Central memory CD8-positive, alpha-beta T cell (primary cell): ENCODE data around the gene TSPAN16.

ENCODE experiments used
- ATAC-seq: fragments of 150-1000 bp; cut with Tn5 transposase; replicated peaks from 2 replicates; pipeline ENCODE4 v1.10.0; 2022; ENCODE audit warnings: mild to moderate bottlenecking, moderate FRiP score, moderate number of reproducible peaks; ENCODE audit not compliant: poor library complexity, severe bottlenecking; ENCODE audit errors: extremely low read depth
- DNase-seq, 2 donors: peaks; one replicate each; pipeline ENCODE4 v3.0.0; 2021; ENCODE audit warnings: low spot score in 2 of 2
- H3K27ac Mint-ChIP-seq: one replicate; pipeline ENCODE4 v1.8.0; 2022; ENCODE audit warnings: low read depth, mild to moderate bottlenecking, moderate library complexity, mixed read lengths
- H3K27me3 Mint-ChIP-seq: one replicate; pipeline ENCODE4 v1.8.0; 2022; ENCODE audit warnings: mixed read lengths
- H3K36me3 Mint-ChIP-seq: one replicate; pipeline ENCODE4 v1.8.0; 2022; ENCODE audit warnings: mild to moderate bottlenecking, moderate library complexity, mixed read lengths; ENCODE audit not compliant: insufficient read depth
- H3K4me1 Mint-ChIP-seq: one replicate; pipeline ENCODE4 v1.8.0; 2022; ENCODE audit warnings: mixed read lengths
- H3K4me3 Mint-ChIP-seq: one replicate; pipeline ENCODE4 v1.8.0; 2022; ENCODE audit warnings: mild to moderate bottlenecking, moderate library complexity, mixed read lengths
- H3K9me3 Mint-ChIP-seq: one replicate; pipeline ENCODE4 v1.8.0; 2022; ENCODE audit warnings: mixed read lengths

Gene TSPAN16

DNA sequence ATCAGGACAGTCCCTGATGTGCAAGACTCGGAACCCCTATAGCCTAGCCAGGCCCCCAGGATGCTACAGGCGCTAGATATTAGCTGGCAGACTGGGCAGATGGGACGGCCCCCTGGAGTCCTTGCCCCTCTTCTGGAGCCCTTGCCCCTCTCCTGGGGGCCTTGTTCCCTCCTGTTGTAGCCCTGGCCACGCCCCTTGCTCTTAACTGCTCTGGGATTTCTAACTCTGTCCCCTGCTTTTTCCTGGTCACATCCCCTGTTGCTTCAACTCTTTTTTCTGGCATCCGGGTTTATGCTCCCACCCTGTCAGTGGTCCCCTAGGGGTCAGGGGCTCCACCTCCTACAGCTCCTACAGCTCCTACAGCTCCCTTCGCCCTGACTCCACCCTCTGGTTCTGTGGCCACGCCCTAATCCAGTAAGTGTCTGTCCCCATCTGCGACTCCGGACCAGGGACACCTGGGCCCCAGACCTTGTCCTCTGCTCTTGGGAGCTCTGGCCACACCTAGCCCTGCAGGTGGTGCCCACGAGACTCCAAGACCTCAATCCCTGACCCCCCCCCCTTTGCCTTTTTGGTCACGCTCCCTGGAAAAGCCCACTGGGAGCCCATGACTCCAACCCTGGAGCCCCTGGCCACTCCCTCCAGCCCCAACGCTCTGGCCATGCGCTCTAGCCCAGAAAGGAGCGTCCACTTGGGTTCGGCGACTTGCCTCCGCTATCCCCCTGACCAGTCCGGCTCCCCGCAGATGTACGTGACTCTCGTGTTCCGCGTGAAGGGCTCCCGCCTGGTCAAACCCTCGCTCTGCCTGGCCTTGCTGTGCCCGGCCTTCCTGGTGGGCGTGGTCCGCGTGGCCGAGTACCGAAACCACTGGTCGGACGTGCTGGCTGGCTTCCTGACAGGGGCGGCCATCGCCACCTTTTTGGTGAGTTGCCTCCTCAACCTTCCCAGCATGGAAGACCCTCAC lies 66.1 kb downstream of the TSPAN16 start:
- peaks cover 11% of the 10 kb centered on the region for H3K27me3 Mint-ChIP-seq
- no peaks in the 10 kb centered on the region for H3K4me1 Mint-ChIP-seq
- no peaks in the 10 kb centered on the region for H3K9me3 Mint-ChIP-seq
- no peak for ATAC-seq
- no peak overlapping the region for H3K27ac Mint-ChIP-seq
- no peak for DNase-seq
- H3K36me3 Mint-ChIP-seq = peaks cover 4% of the 10 kb centered on the region
- no peak overlapping the region for H3K4me3 Mint-ChIP-seq

DNA sequence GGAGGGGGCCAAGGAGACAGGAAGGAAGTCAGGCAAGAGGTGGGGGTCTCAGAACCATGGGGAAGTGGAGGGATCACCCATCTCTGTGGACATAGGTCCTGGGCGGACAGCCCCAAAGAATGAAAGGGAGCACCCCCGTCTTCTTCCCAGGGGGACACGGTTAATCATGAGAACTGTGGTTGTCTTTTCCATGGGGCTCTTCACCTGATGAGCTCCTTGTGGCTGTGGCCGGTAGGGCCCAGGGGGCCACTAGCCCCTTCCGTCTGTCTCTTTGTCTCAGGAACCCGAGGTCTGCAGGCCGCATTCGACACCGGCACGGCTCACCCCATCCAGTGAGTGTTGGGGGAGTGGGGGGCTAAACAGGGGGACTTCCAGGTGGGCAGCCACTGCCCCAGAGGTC lies 67.9 kb downstream of the TSPAN16 start:
- ATAC-seq = no peak
- no peaks in the 10 kb centered on the region for H3K27me3 Mint-ChIP-seq

DNA sequence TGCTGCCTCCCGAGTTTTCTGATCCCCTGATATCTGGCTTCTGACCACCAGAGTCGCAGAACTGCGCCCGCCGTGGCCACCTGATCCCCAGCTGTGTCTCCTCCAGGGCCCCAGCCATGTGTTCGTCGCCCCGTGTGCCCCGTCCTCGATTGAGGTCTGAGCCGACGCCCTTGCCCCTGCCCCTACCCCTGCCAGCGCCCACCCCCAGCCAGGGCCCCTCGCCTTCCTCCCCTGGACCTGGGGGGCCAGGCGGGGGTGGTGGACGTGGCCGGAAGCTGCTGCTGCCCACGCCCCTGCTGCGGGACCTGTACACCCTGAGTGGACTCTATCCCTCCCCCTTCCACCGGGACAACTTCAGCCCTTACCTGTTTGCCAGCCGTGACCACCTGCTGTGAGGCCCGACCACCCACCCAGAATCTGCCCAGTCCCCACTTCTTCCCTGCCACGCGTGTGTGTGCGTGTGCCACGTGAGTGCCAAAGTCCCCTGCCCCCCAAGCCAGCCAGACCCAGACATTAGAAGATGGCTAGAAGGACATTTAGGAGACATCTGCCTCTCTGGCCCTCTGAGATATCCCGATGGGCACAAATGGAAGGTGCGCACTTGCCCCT lies 68.4 kb downstream of the TSPAN16 start:
- ATAC-seq = no peak
- Mint-ChIP-seq H3K4me3 (no peak overlapping the region), H3K36me3 (peaks cover 6% of the 10 kb centered on the region), H3K9me3 (no peaks in the 10 kb centered on the region), H3K27ac (no peak overlapping the region), H3K4me1 (no peaks in the 10 kb centered on the region), H3K27me3 (no peaks in the 10 kb centered on the region)
- no peak for DNase-seq

More for the DNA sequence above, 67.9 kb downstream of the TSPAN16 start:
- no peak overlapping the region for H3K4me3 Mint-ChIP-seq
- no peaks in the 10 kb centered on the region for H3K4me1 Mint-ChIP-seq
- H3K9me3 Mint-ChIP-seq = no peaks in the 10 kb centered on the region
- H3K36me3 Mint-ChIP-seq = peaks cover 6% of the 10 kb centered on the region
- DNase-seq = no peak
- H3K27ac Mint-ChIP-seq = no peak overlapping the region

DNA sequence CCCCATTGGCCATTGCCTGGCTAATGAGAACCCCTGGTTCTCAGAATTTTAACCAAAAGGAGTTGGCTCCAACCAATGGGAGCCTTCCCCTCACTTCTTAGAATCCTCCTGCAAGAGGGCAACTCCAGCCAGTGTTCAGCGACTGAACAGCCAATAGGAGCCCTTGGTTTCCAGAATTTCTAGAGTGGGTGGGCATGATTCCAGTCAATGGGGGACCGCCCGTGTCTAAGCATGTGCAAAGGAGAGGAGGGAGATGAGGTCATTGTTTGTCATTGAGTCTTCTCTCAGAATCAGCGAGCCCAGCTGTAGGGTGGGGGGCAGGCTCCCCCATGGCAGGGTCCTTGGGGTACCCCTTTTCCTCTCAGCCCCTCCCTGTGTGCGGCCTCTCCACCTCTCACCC lies 69.0 kb downstream of the TSPAN16 start:
- H3K27me3 Mint-ChIP-seq = no peaks in the 10 kb centered on the region
- H3K27ac Mint-ChIP-seq = no peak overlapping the region
- no peaks in the 10 kb centered on the region for H3K4me1 Mint-ChIP-seq
- no peak for DNase-seq
- ATAC-seq = no peak
- no peak overlapping the region for H3K4me3 Mint-ChIP-seq
- H3K9me3 Mint-ChIP-seq = no peaks in the 10 kb centered on the region
- peaks cover 6% of the 10 kb centered on the region for H3K36me3 Mint-ChIP-seq
